CD8-positive, alpha-beta memory T cell (primary cell): ENCODE measurements around the gene S100PBP. TPM values are rescaled to one million over a fixed set of nuclear protein-coding genes. Genes with fewer than 3 reads are reported as not detected.

Experiments used
- CTCF ChIA-PET: fragments of 350-600 bp; sonication (Branson Sonifier 250); formaldehyde crosslinking; loops from one replicate; lab custom pipeline; 2021; ENCODE audit warnings: antibody characterized with exemption; lab: Charles Lee
- POLR2A ChIA-PET: fragments of 350-600 bp; sonication (Branson Sonifier 250); formaldehyde crosslinking; loops from one replicate; lab custom pipeline; 2021; ENCODE audit warnings: antibody characterized with exemption; lab: Charles Lee
- DNase-seq, 5 donors: peaks; one replicate each; pipeline versions ENCODE4 v3.0.0 to v3.0.0-alpha.2; 2020 to 2022; ENCODE audit warnings: mixed read lengths in 1 of 5
- H3K27ac ChIP-seq: one replicate; pipeline ENCODE4 v1.7.0; 2013; ENCODE audit warnings: low read depth, mild to moderate bottlenecking, low read length, moderate library complexity
- H3K27me3 ChIP-seq: 2 replicates; pipeline ENCODE4 v1.7.0; 2013; ENCODE audit warnings: low read length, mild to moderate bottlenecking; ENCODE audit not compliant: insufficient read depth, poor library complexity, severe bottlenecking
- H3K36me3 ChIP-seq: 2 replicates; pipeline ENCODE4 v1.7.0; 2013; ENCODE audit warnings: mild to moderate bottlenecking, low read length, moderate library complexity; ENCODE audit not compliant: insufficient read depth
- H3K4me1 ChIP-seq: 2 replicates; pipeline ENCODE4 v1.7.0; 2013; ENCODE audit warnings: mild to moderate bottlenecking, low read length, moderate library complexity; ENCODE audit not compliant: insufficient read depth
- H3K4me3 ChIP-seq: 2 replicates; pipeline ENCODE4 v1.7.0; 2013; ENCODE audit warnings: mild to moderate bottlenecking, low read length
- H3K9me3 ChIP-seq: 2 replicates; pipeline ENCODE4 v1.7.0; 2013; ENCODE audit warnings: mild to moderate bottlenecking, low read length
- H3K27ac Mint-ChIP-seq, 8 donors: one replicate each; pipeline ENCODE4 v1.8.0; 2020 to 2021; ENCODE audit warnings: mixed read lengths in 8 of 8, mild to moderate bottlenecking in 6 of 8, inconsistent platforms in 3 of 8, moderate library complexity in 3 of 8
- H3K27me3 Mint-ChIP-seq, 2 donors: one replicate each; pipeline ENCODE4 v1.8.0; 2020 to 2021; ENCODE audit warnings: mixed read lengths in 2 of 2, mild to moderate bottlenecking in 1 of 2, moderate library complexity in 1 of 2
- H3K36me3 Mint-ChIP-seq, 3 donors: one replicate each; pipeline ENCODE4 v1.8.0; 2020 to 2021; ENCODE audit warnings: mixed read lengths in 3 of 3, inconsistent platforms in 1 of 3, mild to moderate bottlenecking in 1 of 3
- H3K4me1 Mint-ChIP-seq, 3 donors: one replicate each; pipeline ENCODE4 v1.8.0; 2020 to 2021; ENCODE audit warnings: mixed read lengths in 3 of 3, inconsistent platforms in 1 of 3, mild to moderate bottlenecking in 1 of 3
- H3K4me3 Mint-ChIP-seq, 7 donors: one replicate each; pipeline ENCODE4 v1.8.0; 2020 to 2021; ENCODE audit warnings: mixed read lengths in 7 of 7, mild to moderate bottlenecking in 6 of 7, moderate library complexity in 4 of 7, inconsistent platforms in 2 of 7
- H3K9me3 Mint-ChIP-seq, 5 donors: one replicate each; pipeline ENCODE4 v1.8.0; 2020 to 2022; ENCODE audit warnings: mixed read lengths in 5 of 5, mild to moderate bottlenecking in 3 of 5, moderate library complexity in 2 of 5, inconsistent platforms in 1 of 5
- polyA plus RNA-seq: library from polyadenylated mRNA; unstranded; fragments of 300-500 nt; fragmentation: Illumina TruSeq; gene quantifications from one replicate; pipeline ENCODE4 v1.2.3, GENCODE V29; 2021
- total RNA-seq, 2 experiments: library from RNA; stranded (reverse); gene quantifications; one replicate each; pipeline ENCODE4 v1.2.3, GENCODE V29; 2021

Gene S100PBP
- total and polyA plus RNA-seq, 3 experiments from 2014 or later, result 17.3 to 30.6 (median 28.6) TPM

DNA sequence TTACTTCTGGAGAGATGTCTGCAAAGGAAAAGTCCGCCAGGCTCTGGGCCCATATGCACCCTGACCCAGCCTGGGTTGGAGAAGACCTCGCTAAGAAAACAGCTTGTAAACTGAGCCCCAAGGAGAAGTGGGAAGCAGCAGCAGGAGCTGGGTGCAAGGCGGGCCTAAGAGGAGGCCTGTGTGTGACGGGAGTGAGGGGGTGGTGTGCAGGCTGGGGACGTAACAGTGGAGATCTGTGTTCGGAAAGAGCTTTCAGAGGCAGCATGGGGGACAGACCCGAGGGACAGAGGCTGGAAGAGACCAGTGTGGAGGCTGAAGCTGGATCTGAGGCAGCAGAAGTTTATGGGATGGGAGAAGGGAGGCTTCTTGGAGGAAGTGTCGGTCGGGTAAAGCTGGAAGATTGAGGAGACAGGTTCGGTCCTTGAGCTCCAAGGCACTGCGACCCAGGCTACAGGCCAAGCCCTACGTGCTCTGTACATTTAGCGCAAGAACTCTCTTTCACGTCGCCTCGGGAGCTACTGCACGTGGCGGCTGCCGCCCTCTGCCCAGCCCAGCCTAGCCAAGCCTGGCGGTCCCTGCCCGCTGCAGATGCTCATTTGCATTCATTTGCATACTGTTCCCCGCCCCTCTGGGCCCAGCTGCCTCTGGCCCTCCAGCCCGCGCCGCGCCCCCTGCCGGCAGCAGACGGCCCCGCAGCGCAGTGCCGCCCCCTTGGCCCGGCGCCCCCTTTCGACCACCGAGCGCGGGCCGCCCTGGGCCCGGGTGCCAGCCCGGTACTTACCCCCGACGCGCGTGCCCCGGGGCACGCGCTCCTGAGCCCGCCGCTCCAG, 75.1 kb downstream of the S100PBP start:
- no peaks in the 10 kb centered on the region for H3K4me1 ChIP-seq
- Mint-ChIP-seq H3K27ac (peak overlapping the region in 3 of 8 donors; percentile 4 to 70 (median 6)), H3K9me3 (peaks cover 0 to under 1% (median 0%) of the 10 kb centered on the region in 5 donors), H3K4me1 (peaks cover 9 to 12% (median 10%) of the 10 kb centered on the region in 3 donors), H3K27me3 (peaks cover 45 to 76% of the 10 kb centered on the region in 2 donors), H3K4me3 (peak overlapping the region; percentile 54 to 80 (median 67)), H3K36me3 (peaks cover 0 to 16% (median 0%) of the 10 kb centered on the region in 3 donors)
- H3K9me3 ChIP-seq, result no peaks in the 10 kb centered on the region
- H3K27me3 ChIP-seq, result peaks cover 46% of the 10 kb centered on the region
- H3K4me3 ChIP-seq, result no peak overlapping the region
- peak in 2 of 5 donors; percentile 20 to 32 for DNase-seq
- ChIA-PET POLR2A (interaction anchor here (0.5 kb wide), 1 partner anchor 290 kb away, joined by 5 read pairs; no protein-coding TSS in a partner anchor), CTCF (interaction anchor here (0.8 to 1.5 kb wide), 5 partner anchors 11 to 180 kb away, joined by 3 to 9 read pairs (median 3); no protein-coding TSS in a partner anchor)
- no peak overlapping the region for H3K27ac ChIP-seq
- H3K36me3 ChIP-seq, result no peaks in the 10 kb centered on the region

DNA sequence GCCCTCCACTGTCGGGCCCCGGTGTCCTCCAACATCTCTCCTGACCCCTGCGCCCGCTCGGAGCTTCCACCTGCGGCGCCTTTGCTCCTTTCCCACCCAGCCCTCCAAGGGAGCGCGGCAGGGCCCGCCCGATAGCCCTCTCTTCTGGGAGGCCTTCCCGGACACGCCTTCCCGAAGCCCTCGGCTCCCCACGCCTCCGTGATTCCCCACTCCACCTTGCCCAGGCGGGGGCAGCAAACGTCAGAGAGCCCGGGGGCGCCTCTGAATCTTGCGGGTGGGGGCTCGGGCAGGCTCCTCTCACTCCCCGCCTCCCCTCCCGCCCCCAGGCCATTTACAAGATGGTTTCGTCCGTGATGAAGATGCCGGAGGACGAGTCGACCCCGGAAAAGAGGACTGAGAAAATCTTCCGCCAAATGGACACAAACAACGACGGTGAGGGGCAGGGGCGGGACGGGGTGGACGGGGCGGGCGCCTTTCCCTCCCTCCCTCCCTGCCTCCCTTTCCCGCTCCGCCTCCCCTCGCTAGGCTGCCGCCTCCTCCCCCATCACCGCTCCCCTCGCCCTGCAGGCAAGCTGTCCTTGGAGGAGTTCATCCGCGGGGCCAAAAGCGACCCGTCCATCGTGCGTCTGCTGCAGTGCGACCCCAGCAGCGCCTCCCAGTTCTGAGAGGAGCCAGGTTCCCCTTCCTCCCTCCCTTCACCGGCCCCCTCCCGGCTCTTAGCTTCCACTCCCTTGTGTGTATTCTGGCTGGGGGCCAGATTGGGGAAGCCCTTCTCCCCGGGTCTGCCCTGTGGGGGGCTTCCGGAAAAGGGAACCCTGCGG, 76.0 kb downstream of the S100PBP start:
- H3K27me3 Mint-ChIP-seq, result peaks cover 42 to 72% of the 10 kb centered on the region in 2 donors
- no peak overlapping the region for H3K27ac ChIP-seq
- H3K36me3 Mint-ChIP-seq, result peaks cover 0 to 10% (median 0%) of the 10 kb centered on the region in 3 donors
- ChIA-PET CTCF (interaction anchor here (0.8 to 1.5 kb wide), 3 partner anchors 11 to 181 kb away, joined by 3 to 9 read pairs (median 3); no protein-coding TSS in a partner anchor), POLR2A (no interaction called here)
- H3K4me1 ChIP-seq, result no peaks in the 10 kb centered on the region
- H3K27ac Mint-ChIP-seq, result no peak overlapping the region
- no peaks in the 10 kb centered on the region for H3K36me3 ChIP-seq
- no peak for DNase-seq
- H3K4me3 Mint-ChIP-seq, result peak overlapping the region in 6 of 7 donors; percentile 47 to 76 (median 62)
- H3K4me3 ChIP-seq, result no peak overlapping the region
- H3K27me3 ChIP-seq, result peaks cover 41% of the 10 kb centered on the region
- no peaks in the 10 kb centered on the region for H3K9me3 Mint-ChIP-seq
- no peaks in the 10 kb centered on the region for H3K9me3 ChIP-seq
- peaks cover 8 to 12% (median 9%) of the 10 kb centered on the region in 3 donors for H3K4me1 Mint-ChIP-seq

DNA sequence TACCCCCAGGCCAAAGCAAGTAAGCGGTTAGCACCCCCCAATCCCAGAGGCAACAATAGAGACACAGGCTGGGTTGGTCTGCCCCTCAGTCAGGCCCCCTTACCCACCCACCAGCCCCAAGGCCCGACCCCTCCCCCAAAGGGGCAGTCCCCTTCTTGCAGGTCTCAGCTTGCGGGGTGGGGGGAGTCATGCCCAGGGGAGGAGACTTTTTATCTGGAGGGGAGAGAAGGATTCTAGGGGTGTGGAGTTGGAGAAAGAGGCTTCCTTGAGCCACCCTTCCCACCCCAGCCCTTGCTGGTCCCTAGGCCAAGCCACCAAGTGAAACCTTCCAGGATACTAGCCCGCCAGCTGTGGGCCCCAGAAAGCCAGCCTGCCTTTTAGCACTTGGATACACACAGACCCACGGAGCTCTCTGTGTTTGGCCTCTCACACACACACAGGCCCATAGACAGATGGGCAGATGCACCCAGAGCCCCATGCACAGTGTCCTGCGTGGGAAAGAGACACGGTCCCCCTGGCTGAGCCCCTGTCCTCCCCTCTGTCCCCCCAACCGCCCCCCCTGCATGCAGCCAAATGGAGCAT, 76.7 kb downstream of the S100PBP start:
- no peak for DNase-seq
- H3K4me3 Mint-ChIP-seq, result peak overlapping the region in 5 of 7 donors; percentile 24 to 64 (median 47)
- no peak overlapping the region for H3K27ac Mint-ChIP-seq
- H3K4me1 Mint-ChIP-seq, result peaks cover 8 to 12% (median 9%) of the 10 kb centered on the region in 3 donors
- Histone ChIP-seq H3K27ac (no peak overlapping the region), H3K4me3 (no peak overlapping the region), H3K4me1 (no peaks in the 10 kb centered on the region), H3K27me3 (peaks cover 43% of the 10 kb centered on the region), H3K9me3 (no peaks in the 10 kb centered on the region), H3K36me3 (no peaks in the 10 kb centered on the region)
- H3K27me3 Mint-ChIP-seq, result peaks cover 47 to 72% of the 10 kb centered on the region in 2 donors
- POLR2A ChIA-PET, result no interaction called here
- peaks cover 0 to 2% (median 0%) of the 10 kb centered on the region in 5 donors for H3K9me3 Mint-ChIP-seq
- CTCF ChIA-PET, result no interaction called here
- peaks cover 0 to 10% (median 0%) of the 10 kb centered on the region in 3 donors for H3K36me3 Mint-ChIP-seq

DNA sequence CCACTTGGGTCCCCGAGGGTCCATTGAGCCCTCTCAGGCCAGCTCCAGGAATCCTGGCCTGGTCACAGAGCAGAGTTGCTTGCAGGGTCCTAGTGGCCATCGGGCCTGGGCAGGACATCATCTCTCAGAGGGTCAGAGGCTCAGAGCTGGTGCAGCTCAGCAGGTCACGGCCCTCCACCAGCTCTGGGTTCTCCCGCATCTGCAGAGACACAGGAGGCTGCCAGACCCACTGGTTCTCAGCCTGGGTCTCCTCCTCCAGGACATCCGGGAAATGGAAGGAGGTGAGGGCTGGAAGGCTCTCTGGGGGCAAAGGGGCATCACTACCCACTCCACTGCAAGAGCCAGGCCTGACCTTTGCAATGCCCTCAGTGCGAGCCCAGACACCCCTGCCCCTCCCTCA, 77.2 kb downstream of the S100PBP start:
- ChIA-PET CTCF (interaction anchor here (1.3 kb wide), 1 partner anchor 9 kb away, joined by 3 read pairs; no protein-coding TSS in a partner anchor), POLR2A (no interaction called here)
- H3K4me1 ChIP-seq, result no peaks in the 10 kb centered on the region
- H3K27me3 ChIP-seq, result peaks cover 45% of the 10 kb centered on the region
- Mint-ChIP-seq H3K36me3 (peaks cover 0 to 7% (median 0%) of the 10 kb centered on the region in 3 donors), H3K4me3 (no peak overlapping the region), H3K27me3 (peaks cover 44 to 72% of the 10 kb centered on the region in 2 donors), H3K27ac (no peak overlapping the region), H3K9me3 (peaks cover 0 to 2% (median 0%) of the 10 kb centered on the region in 5 donors), H3K4me1 (peaks cover 8 to 12% (median 9%) of the 10 kb centered on the region in 3 donors)
- H3K9me3 ChIP-seq, result no peaks in the 10 kb centered on the region
- DNase-seq, result no peak
- H3K4me3 ChIP-seq, result no peak overlapping the region
- no peak overlapping the region for H3K27ac ChIP-seq
- no peaks in the 10 kb centered on the region for H3K36me3 ChIP-seq

DNA sequence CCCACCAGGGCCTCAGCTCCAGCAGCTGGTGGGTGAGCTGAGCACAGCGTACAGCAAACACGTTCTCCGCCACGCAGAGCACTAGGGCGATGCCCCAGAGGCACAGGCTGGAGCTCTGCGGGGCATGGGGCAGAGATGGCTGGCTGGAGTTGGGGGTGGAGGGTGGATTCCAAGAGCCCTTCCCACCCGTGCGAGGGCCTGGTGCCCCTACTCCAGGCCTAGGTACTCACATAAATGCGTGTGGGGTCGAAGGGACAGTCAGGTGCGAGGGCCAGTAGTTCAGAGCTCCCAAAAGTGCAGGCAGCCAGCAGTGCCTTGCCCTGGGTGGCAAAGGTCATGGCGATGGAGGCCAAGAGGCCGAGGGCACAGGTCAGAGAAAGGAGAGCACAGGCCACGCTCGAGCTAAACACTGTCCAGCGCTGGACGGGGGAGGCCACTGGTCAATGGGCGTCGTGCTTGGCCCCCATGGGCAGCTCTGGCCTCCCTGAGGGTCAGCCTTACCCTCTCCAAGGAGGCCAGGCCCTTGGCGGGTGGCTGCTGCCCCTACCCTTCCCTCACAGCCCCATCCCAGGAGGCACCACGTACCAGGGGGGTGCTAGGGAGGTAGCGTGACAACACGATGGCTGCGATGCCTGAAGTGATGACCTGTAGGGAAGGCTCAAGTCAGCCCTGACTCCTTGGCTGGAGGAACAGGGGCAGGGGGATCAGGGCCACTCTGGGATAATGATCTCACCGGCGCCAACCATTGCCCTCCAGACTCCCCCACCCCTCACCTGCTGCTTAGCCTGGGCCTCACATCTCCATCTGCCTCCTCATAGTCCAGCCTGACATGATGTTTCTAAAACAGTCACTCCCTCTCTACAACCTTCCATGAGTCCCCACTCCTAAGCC, 78.1 kb downstream of the S100PBP start:
- POLR2A ChIA-PET, result no interaction called here
- Mint-ChIP-seq H3K9me3 (peaks cover 0 to 2% (median 0%) of the 10 kb centered on the region in 5 donors), H3K4me3 (no peak overlapping the region), H3K27me3 (peaks cover 41 to 72% of the 10 kb centered on the region in 2 donors), H3K27ac (no peak overlapping the region), H3K4me1 (peaks cover 8 to 14% (median 11%) of the 10 kb centered on the region in 3 donors), H3K36me3 (no peaks in the 10 kb centered on the region)
- Histone ChIP-seq H3K27ac (no peak overlapping the region), H3K27me3 (peaks cover 46% of the 10 kb centered on the region), H3K36me3 (no peaks in the 10 kb centered on the region), H3K4me3 (no peak overlapping the region), H3K4me1 (peaks cover 3% of the 10 kb centered on the region), H3K9me3 (no peaks in the 10 kb centered on the region)
- CTCF ChIA-PET, result interaction anchor here (1.3 kb wide), 1 partner anchor 10 kb away, joined by 3 read pairs; no protein-coding TSS in a partner anchor
- no peak for DNase-seq

DNA sequence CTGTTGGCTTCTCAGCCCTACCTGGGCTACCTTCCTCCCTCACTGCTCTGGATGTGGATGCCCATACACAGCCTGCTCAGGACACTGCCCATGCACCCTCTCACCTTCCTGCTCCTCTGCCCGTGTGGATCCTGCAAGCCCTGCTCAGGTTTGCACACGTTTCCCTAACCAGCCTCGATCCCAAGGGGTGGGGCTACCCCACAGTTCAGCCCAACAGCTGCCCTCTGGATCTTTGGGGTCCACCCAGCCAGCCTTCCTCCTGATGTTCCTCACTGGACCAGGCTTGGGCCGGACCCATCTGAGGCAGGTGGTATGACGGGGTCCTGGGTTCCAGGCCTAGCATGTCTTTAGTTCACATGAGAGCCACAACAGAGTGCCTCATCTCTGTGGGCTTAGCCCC, 79.0 kb downstream of the S100PBP start:
- Mint-ChIP-seq H3K27me3 (peaks cover 44 to 66% of the 10 kb centered on the region in 2 donors), H3K4me1 (peaks cover 11 to 18% (median 14%) of the 10 kb centered on the region in 3 donors), H3K27ac (peak overlapping the region in 1 of 8 donors; percentile 87), H3K36me3 (no peaks in the 10 kb centered on the region), H3K4me3 (no peak overlapping the region), H3K9me3 (peaks cover 0 to 2% (median 0%) of the 10 kb centered on the region in 5 donors)
- ChIA-PET POLR2A (no interaction called here), CTCF (interaction anchor here (0.9 kb wide), 1 partner anchor 21 kb away, joined by 3 read pairs; no protein-coding TSS in a partner anchor)
- DNase-seq, result no peak
- H3K4me1 ChIP-seq, result peaks cover 7% of the 10 kb centered on the region
- peaks cover 45% of the 10 kb centered on the region for H3K27me3 ChIP-seq
- no peak overlapping the region for H3K27ac ChIP-seq
- no peaks in the 10 kb centered on the region for H3K9me3 ChIP-seq
- H3K4me3 ChIP-seq, result no peak overlapping the region
- H3K36me3 ChIP-seq, result no peaks in the 10 kb centered on the region
